K562 (cell line): ENCODE measurements around the gene HSD17B12. TPM values are rescaled to one million over a fixed set of nuclear protein-coding genes. Genes with fewer than 3 reads are reported as not detected.

Experiments
- AFF1 ChIP-seq, 2 experiments: fragments of 450-650 bp; IDR thresholded peaks; 2 replicates each; pipeline ENCODE4 v1.6.1; 2018; ENCODE audit warnings: mild to moderate bottlenecking in 2 of 2, low read depth in 1 of 2; ENCODE audit not compliant: partially characterized antibody in 2 of 2
- BHLHE40 ChIP-seq: IDR thresholded peaks from 2 replicates; pipeline ENCODE4 v1.6.1; 2011; ENCODE audit warnings: low read length, improper control_type of control experiment
- CBX1 ChIP-seq: sonication (generic); IDR thresholded peaks from 2 replicates; pipeline ENCODE4 v1.6.1; 2016; ENCODE audit warnings: antibody characterized with exemption, low read depth, mild to moderate bottlenecking
- CBX2 ChIP-seq: fragments of 200-600 bp; sonication (generic); IDR thresholded peaks from one replicate; pipeline ENCODE4 v1.6.1; 2012; ENCODE audit warnings: mild to moderate bottlenecking, low read length, inconsistent platforms; ENCODE audit not compliant: insufficient read depth, poor library complexity, severe bottlenecking
- ETV6 ChIP-seq, 3 experiments: fragments of 150-350 bp in 1 of 3; sonication (generic) in 1 of 3; formaldehyde crosslinking in 1 of 3; IDR thresholded peaks; 2 replicates each; pipeline versions ENCODE4 v1.6.1 to v1.8.0; 2014 to 2022; ENCODE audit warnings: borderline replicate concordance in 2 of 3, low read depth in 2 of 3, antibody characterized with exemption in 1 of 3, low read length in 1 of 3, mild to moderate bottlenecking in 1 of 3, missing genetic modification reagents in 1 of 3
- GTF2F1 ChIP-seq: IDR thresholded peaks from 2 replicates; pipeline ENCODE4 v1.6.1; 2011; ENCODE audit warnings: low read depth, low read length, improper control_type of control experiment
- HDAC6 ChIP-seq: IDR thresholded peaks from 2 replicates; pipeline ENCODE4 v1.6.1; 2012; ENCODE audit warnings: low read depth, mild to moderate bottlenecking, control low read depth, inconsistent platforms, low read length, moderate library complexity
- HMG20A ChIP-seq: fragments of 450-650 bp; formaldehyde crosslinking; conservative IDR thresholded peaks from 2 replicates; pipeline ENCODE4 v1.4.0; 2020; ENCODE audit warnings: mild to moderate bottlenecking, mixed read lengths
- NELFE ChIP-seq: IDR thresholded peaks from 2 replicates; pipeline ENCODE4 v1.6.1; 2011; ENCODE audit warnings: mild to moderate bottlenecking; ENCODE audit not compliant: insufficient read depth, insufficient read length
- PHTF2 ChIP-seq: fragments of 250-450 bp; sonication (Bioruptor Pico); IDR thresholded peaks from 2 replicates; pipeline ENCODE4 v1.5.0; 2021; ENCODE audit warnings: mild to moderate bottlenecking
- RBM14 ChIP-seq: fragments of 200-400 bp; formaldehyde crosslinking; IDR thresholded peaks from 2 replicates; pipeline ENCODE4 v1.6.1; 2018; ENCODE audit warnings: low read depth, mild to moderate bottlenecking, low read length, moderate library complexity, borderline replicate concordance; ENCODE audit not compliant: insufficient read depth
- RNF2 ChIP-seq: sonication (generic); IDR thresholded peaks from 2 replicates; pipeline ENCODE4 v1.6.1; 2016
- SAFB ChIP-seq: fragments of 200-400 bp; formaldehyde crosslinking; IDR thresholded peaks from 2 replicates; pipeline ENCODE4 v1.6.1; 2017; ENCODE audit warnings: low read depth, low read length, borderline replicate concordance
- SMAD3 ChIP-seq: fragments of 450-650 bp; formaldehyde crosslinking; conservative IDR thresholded peaks from 2 replicates; pipeline ENCODE4 v1.4.0; 2020; ENCODE audit warnings: mild to moderate bottlenecking
- SRSF1 ChIP-seq: fragments of 200-400 bp; formaldehyde crosslinking; IDR thresholded peaks from 2 replicates; pipeline ENCODE4 v1.6.1; 2017; ENCODE audit warnings: mild to moderate bottlenecking, low read depth, low read length, moderate library complexity
- TCF15 ChIP-seq: fragments of 250-450 bp; sonication (Bioruptor Pico); IDR thresholded peaks from 2 replicates; pipeline ENCODE4 v1.8.0; 2022; ENCODE audit warnings: moderate library complexity, mild to moderate bottlenecking, inconsistent platforms
- U2AF2 ChIP-seq: fragments of 200-400 bp; formaldehyde crosslinking; optimal IDR thresholded peaks from 2 replicates; pipeline ENCODE3; 2017; ENCODE audit warnings: low read depth, mild to moderate bottlenecking, low read length
- ZNF121 ChIP-seq: sonication (generic); formaldehyde crosslinking; conservative IDR thresholded peaks from 2 replicates; pipeline ENCODE4 v1.8.0; 2022; ENCODE audit warnings: missing genetic modification reagents
- ZNF561 ChIP-seq: fragments of 450-650 bp; formaldehyde crosslinking; conservative IDR thresholded peaks from 2 replicates; pipeline ENCODE4 v1.4.0; 2020; ENCODE audit warnings: mild to moderate bottlenecking, moderate library complexity
- polyA plus RNA-seq, 8 experiments: library from polyadenylated mRNA; depleted of rRNA in 4 of 8; stranded (reverse) in 5 of 8; unstranded in 3 of 8; fragments of >200 nt; fragmentation: Nextera tagmentation in 2 of 8; fragmentation: Illumina TruSeq in 1 of 8; extraction: Ambion mirVana in 2 of 8; extraction: Trizol in 1 of 8; gene quantifications; 2 replicates each; pipeline versions ENCODE4 v1.2.1 to v1.2.3, GENCODE V29; 2011 to 2014; ENCODE audit warnings: inconsistent platforms in 1 of 8, missing spikeins in 1 of 8
- total RNA-seq, 7 experiments: library from RNA; depleted of rRNA in 6 of 7; stranded (reverse); fragments of >200 nt in 6 of 7; fragmentation: Illumina TruSeq in 2 of 7; extraction: Trizol in 2 of 7; gene quantifications; 2 replicates each; pipeline versions ENCODE4 v1.2.1 to v1.2.3, GENCODE V29; 2011 to 2021; ENCODE audit warnings: low replicate concordance in 1 of 7
- TF ChIP-seq, protein P1 (sequence below): fragments of 450-650 bp; formaldehyde crosslinking; IDR thresholded peaks from 2 replicates; pipeline ENCODE4 v1.4.0; 2022; ENCODE audit warnings: missing genetic modification characterization
- TF ChIP-seq, protein P2 (sequence below): fragments of 450-650 bp; IDR thresholded peaks from 2 replicates; pipeline ENCODE4 v1.6.1; 2016; ENCODE audit warnings: low read depth, mild to moderate bottlenecking, moderate library complexity

The HSD17B12 gene
- total and polyA plus RNA-seq, 9 of the 15 experiments (the other 6 are each of a cell fraction or from before 2014, with no cell fraction given), result 9.1 to 34.5 (median 23.3) TPM

DNA sequence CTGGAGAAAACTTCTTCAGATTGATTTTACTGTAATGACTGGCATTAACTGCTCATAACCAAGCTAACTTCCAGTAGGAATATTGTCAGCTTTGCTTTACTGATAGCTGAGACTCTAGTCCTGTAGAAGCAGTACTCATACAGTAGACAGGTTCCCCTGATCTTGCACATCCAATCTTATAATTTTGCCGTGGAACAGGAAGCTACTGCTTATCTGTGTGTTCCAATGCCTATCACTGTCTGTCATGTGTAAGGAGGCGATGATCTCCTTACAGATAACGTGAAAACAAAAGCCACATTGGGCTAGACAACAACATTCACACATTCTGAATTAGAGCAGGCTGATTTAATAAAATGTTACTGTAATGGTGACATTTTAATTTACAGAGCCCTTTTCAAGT, 13.2 kb downstream of the HSD17B12 start (continued):
- TF ChIP-seq, protein P1, sequence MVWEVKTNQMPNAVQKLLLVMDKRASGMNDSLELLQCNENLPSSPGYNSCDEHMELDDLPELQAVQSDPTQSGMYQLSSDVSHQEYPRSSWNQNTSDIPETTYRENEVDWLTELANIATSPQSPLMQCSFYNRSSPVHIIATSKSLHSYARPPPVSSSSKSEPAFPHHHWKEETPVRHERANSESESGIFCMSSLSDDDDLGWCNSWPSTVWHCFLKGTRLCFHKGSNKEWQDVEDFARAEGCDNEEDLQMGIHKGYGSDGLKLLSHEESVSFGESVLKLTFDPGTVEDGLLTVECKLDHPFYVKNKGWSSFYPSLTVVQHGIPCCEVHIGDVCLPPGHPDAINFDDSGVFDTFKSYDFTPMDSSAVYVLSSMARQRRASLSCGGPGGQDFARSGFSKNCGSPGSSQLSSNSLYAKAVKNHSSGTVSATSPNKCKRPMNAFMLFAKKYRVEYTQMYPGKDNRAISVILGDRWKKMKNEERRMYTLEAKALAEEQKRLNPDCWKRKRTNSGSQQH (CRISPR knock-in tag), result no peak
- no peak for TF ChIP-seq CBX1
- TF ChIP-seq PHTF2 (CRISPR knock-in tag), result no peak
- no peak for TF ChIP-seq SRSF1
- peak; percentile 87; the same call in 1 of the 2 replicates for TF ChIP-seq SMAD3
- TF ChIP-seq ETV6 (IDR thresholded peaks at IDR 0.05; ENCODE audit: borderline replicate concordance in 1 of 2, low read depth in 2 of 2, low read length in 1 of 2), result no peak
- no peak for TF ChIP-seq ETV6 (CRISPR knock-in tag; IDR thresholded peaks at IDR 0.05; ENCODE audit: borderline replicate concordance)
- TF ChIP-seq U2AF2, result no peak
- 0 out of 2 replicates have a peak, but pooled peaks have one; percentile 12 for TF ChIP-seq BHLHE40
- TF ChIP-seq CBX2, result no peak
- no peak for TF ChIP-seq ZNF121 (CRISPR knock-in tag)
- TF ChIP-seq HMG20A (CRISPR knock-in tag), result no peak
- TF ChIP-seq, protein P2, sequence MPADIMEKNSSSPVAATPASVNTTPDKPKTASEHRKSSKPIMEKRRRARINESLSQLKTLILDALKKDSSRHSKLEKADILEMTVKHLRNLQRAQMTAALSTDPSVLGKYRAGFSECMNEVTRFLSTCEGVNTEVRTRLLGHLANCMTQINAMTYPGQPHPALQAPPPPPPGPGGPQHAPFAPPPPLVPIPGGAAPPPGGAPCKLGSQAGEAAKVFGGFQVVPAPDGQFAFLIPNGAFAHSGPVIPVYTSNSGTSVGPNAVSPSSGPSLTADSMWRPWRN, result 0 out of 2 replicates have a peak, but pooled peaks have one; percentile 27
- TF ChIP-seq GTF2F1, result no peak
- TF ChIP-seq SAFB, result no peak
- TF ChIP-seq RBM14, result no peak
- TF ChIP-seq NELFE, result no peak
- TF ChIP-seq RNF2, result peak; percentile 38; the same call in 1 of the 2 replicates
- no peak for TF ChIP-seq AFF1 (IDR thresholded peaks at IDR 0.05; ENCODE audit: low read depth in 1 of 2, partially characterized antibody in 2 of 2)
- no peak for TF ChIP-seq ZNF561 (CRISPR knock-in tag)
- TF ChIP-seq HDAC6, result no peak
- TF ChIP-seq TCF15 (CRISPR knock-in tag), result no peak
